Measurements from ENCODE around the gene PER2. TPM values are rescaled to one million over a fixed set of nuclear protein-coding genes. Genes with fewer than 3 reads are reported as not detected.

PER2 gene
- total and polyA plus RNA-seq, 12 donors, result 1.4 to 19.0 (median 7.1) TPM

DNA sequence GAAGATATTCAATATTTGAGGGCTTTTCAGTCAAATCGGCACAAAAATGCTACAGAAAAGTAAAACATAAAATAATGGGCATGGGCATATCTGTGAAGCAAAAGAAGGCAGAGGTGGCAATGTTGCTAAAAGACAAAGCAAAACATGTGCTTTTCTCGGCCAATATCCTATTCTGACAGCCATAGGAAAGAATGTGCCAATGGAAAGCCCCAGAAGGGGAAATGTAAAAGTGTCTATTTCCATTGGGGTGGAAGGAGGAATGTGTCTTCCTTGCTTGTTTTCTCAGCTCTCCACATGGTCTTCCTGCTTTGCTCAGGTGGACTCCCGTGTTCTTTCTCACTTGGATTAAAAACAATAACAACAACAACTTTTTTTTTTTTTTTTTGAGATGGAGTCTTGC, 13.7 kb upstream of the PER2 start:
- H3K27ac ChIP-seq, result no peak overlapping the region
- ATAC-seq (no peak), DNase-seq (no peak)
- peaks cover 0 to 5% (median 2%) of the 10 kb centered on the region in 7 donors for H3K27me3 ChIP-seq
- H3K4me1 ChIP-seq, result peaks cover 0 to 4% (median 0%) of the 10 kb centered on the region in 9 donors
- intact Hi-C loops (cut with DNase I), result no loop called here
- no peak overlapping the region for H3K4me3 ChIP-seq
- TF ChIP-seq, protein P1, sequence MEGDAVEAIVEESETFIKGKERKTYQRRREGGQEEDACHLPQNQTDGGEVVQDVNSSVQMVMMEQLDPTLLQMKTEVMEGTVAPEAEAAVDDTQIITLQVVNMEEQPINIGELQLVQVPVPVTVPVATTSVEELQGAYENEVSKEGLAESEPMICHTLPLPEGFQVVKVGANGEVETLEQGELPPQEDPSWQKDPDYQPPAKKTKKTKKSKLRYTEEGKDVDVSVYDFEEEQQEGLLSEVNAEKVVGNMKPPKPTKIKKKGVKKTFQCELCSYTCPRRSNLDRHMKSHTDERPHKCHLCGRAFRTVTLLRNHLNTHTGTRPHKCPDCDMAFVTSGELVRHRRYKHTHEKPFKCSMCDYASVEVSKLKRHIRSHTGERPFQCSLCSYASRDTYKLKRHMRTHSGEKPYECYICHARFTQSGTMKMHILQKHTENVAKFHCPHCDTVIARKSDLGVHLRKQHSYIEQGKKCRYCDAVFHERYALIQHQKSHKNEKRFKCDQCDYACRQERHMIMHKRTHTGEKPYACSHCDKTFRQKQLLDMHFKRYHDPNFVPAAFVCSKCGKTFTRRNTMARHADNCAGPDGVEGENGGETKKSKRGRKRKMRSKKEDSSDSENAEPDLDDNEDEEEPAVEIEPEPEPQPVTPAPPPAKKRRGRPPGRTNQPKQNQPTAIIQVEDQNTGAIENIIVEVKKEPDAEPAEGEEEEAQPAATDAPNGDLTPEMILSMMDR (IDR thresholded peaks at IDR 0.05), result no peak
- no peaks in the 10 kb centered on the region for H3K9me3 ChIP-seq
- 74 to 81% methylated on average over 3 of the region's 3 CpGs for WGBS, 2 donors
- H3K36me3 ChIP-seq, result no peaks in the 10 kb centered on the region

DNA sequence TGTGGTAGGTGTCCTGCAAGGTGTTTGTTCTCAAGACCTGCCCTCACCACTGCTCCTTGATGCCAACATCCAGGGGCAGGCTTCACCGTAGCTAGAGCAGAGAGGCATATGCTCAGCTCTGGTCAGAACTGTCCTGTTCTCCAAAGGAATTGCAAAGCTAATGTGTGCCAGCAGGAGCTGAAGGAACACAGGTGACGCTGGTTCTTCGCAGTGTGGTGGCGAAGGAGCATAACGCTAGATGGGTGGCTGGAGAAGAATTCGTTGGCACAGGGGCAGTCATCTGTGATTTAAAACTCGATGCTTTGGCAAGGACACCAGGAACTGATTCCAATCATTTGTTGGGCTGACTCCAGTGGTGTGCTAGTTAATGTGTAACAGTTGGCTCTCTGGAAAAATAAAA, 11.4 kb upstream of the PER2 start:
- ATAC-seq (no peak), DNase-seq (no peak)

DNA sequence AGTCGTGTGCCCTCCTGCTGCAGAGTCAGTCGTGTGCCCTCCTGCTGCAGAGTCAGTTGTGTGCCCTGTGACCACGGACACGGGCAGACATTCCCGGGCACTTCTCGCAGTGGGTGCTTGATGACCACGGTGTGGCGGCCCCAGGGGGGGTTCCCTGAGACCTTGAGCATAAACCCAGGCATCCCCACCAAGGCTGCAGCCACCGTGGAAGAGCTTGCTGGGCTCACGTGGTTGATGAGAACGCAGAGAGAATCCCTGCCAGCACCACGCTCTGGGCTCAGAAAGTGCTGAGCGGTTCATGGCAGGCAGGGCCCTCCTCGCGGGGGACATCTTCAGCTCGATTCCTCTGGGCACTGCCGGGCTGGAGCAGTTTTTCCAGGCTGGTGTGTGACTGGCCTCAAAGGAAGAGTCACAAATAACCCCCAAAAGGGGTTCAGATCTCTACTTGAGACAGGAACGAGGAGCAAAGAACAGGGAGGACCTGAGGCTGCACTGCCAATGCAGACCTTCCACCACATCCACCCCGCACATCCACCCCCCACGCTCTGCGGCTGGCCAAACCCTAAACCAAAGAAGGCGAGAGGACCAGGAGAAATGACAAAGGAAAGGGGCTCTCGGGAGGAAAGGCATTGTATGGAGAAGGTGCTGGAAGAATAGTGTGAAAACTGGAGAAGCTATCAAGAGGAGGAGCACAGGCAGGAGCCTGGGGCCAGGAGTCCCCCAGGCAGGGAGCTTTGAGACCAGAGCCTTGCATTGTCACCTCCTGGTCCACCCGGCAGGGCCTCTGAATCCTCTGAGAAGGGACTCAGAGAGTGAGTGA, 8.4 kb upstream of the PER2 start:
- no peak for ATAC-seq
- no peaks in the 10 kb centered on the region for H3K9me3 ChIP-seq
- H3K4me3 ChIP-seq, result no peak overlapping the region
- no peaks in the 10 kb centered on the region for H3K36me3 ChIP-seq
- H3K4me1 ChIP-seq, result no peaks in the 10 kb centered on the region
- intact Hi-C loops (cut with DNase I), result no loop called here
- DNase-seq, result no peak
- no peak overlapping the region for H3K27ac ChIP-seq
- 73 to 78% methylated on average over 23 to 24 of the region's 24 CpGs for WGBS, 2 donors
- peaks cover 0 to 8% (median 5%) of the 10 kb centered on the region in 7 donors for H3K27me3 ChIP-seq
- TF ChIP-seq, protein P1 (IDR thresholded peaks at IDR 0.05), result no peak

More for the DNA sequence above, 11.4 kb upstream of the PER2 start:
- intact Hi-C loops (cut with DNase I), result no loop called here
- H3K36me3 ChIP-seq, result no peaks in the 10 kb centered on the region
- TF ChIP-seq, protein P1 (IDR thresholded peaks at IDR 0.05), result no peak
- WGBS, 2 donors, result 73 to 80% methylated on average over 7 of the region's 7 CpGs
- H3K27me3 ChIP-seq, result peaks cover 0 to 8% (median 5%) of the 10 kb centered on the region in 7 donors
- H3K27ac ChIP-seq, result no peak overlapping the region
- H3K4me3 ChIP-seq, result no peak overlapping the region
- no peaks in the 10 kb centered on the region for H3K9me3 ChIP-seq
- H3K4me1 ChIP-seq, result no peaks in the 10 kb centered on the region

DNA sequence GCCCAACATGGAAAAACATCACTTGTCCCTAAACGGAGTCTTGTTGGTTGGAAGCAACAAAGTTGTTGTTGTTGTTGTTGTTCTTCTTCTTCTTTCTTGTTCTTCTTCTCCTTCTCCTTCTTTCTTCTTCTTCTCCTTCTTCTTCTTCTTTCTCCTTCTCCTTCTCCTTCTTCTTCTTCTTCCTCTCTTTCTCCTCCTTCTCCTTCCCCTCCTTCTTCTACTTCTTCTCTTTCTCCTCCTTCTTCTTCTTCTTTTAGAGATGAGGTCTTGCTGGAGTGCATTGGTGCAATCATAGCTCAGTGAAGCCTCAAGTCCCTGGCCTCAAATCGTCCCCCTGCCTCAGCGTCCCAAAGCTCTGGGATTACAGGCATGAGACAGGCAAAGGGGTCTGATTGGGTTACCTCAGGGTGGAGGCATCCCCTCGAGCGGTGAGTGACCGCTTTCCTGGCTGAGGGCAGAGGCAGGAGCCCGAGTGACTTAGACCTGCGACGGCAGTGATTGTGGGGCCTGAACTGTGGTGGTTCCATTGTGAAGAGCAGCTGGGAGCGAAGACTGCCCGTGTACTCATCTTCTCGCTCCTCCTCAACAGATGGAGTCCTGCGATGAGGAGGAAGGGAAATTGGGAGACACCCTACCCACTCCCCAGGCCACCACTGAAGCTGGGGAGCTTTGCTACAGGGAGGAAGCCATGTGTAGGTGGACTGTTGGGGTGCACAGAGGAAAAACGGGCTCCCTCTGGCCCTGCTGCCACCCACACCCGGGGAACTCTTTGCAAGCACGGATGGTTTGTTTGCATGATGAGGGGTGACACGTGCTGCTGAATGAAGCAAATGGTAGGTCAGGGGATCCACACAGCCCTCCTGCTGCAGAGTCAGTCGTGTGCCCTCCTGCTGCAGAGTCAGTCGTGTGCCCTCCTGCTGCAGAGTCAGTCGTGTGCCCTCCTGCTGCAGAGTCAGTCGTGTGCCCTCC, 7.0 kb upstream of the PER2 start:
- DNase-seq, result no peak
- ATAC-seq, result no peak
- no peaks in the 10 kb centered on the region for H3K36me3 ChIP-seq
- no peak overlapping the region for H3K4me3 ChIP-seq
- intact Hi-C loops (cut with DNase I), result no loop called here
- no peaks in the 10 kb centered on the region for H3K9me3 ChIP-seq
- no peak overlapping the region for H3K27ac ChIP-seq
- H3K27me3 ChIP-seq, result peaks cover 0 to 8% (median 5%) of the 10 kb centered on the region in 7 donors
- peaks cover 0 to 9% (median 0%) of the 10 kb centered on the region in 9 donors for H3K4me1 ChIP-seq
- 74 to 78% methylated on average over 19 to 20 of the region's 21 CpGs for WGBS, 2 donors
- TF ChIP-seq, protein P1 (IDR thresholded peaks at IDR 0.05), result no peak
